RWPE2 (cell line): ENCODE results near the gene TIGD4.

ENCODE experiments used
- ATAC-seq: fragments of 200-7000 bp; cut with Tn5 transposase; 3 replicates; pipeline ENCODE4 v1.9.1; 2021; ENCODE audit warnings: low read depth
- DNase-seq: peaks from one replicate; pipeline ENCODE4 v3.0.0-alpha.2; 2020; ENCODE audit warnings: low spot score
- H3K27ac ChIP-seq: fragments of 450-650 bp; 2 replicates; pipeline ENCODE4 v1.5.1; 2017; ENCODE audit warnings: mild to moderate bottlenecking; ENCODE audit not compliant: poor library complexity, severe bottlenecking
- H3K27me3 ChIP-seq: fragments of 250-450 bp; sonication (Bioruptor Pico); 2 replicates; pipeline ENCODE4 v1.5.1; 2021; ENCODE audit warnings: mild to moderate bottlenecking, moderate library complexity; ENCODE audit not compliant: insufficient read depth, poor library complexity, severe bottlenecking
- H3K36me3 ChIP-seq: fragments of 250-450 bp; sonication (Bioruptor Pico); 2 replicates; pipeline ENCODE4 v1.5.1; 2020; ENCODE audit warnings: low read depth, mild to moderate bottlenecking, moderate library complexity
- H3K4me1 ChIP-seq: fragments of 250-450 bp; sonication (Bioruptor Pico); 2 replicates; pipeline ENCODE4 v1.5.1; 2021; ENCODE audit warnings: mild to moderate bottlenecking, moderate library complexity; ENCODE audit not compliant: insufficient read depth, poor library complexity, severe bottlenecking
- H3K4me3 ChIP-seq: fragments of 250-450 bp; sonication (Bioruptor Pico); 2 replicates; pipeline ENCODE4 v1.5.1; 2021; ENCODE audit warnings: mild to moderate bottlenecking, moderate library complexity; ENCODE audit not compliant: severe bottlenecking
- H3K9me3 ChIP-seq: fragments of 250-450 bp; sonication (Bioruptor Pico); 2 replicates; pipeline ENCODE4 v1.5.1; 2021; ENCODE audit warnings: mild to moderate bottlenecking, moderate library complexity; ENCODE audit not compliant: severe bottlenecking
- TF ChIP-seq, protein P1 (sequence below): fragments of 450-650 bp; IDR thresholded peaks from one replicate; pipeline ENCODE4 v1.5.1; 2017; ENCODE audit warnings: mild to moderate bottlenecking, moderate library complexity; ENCODE audit not compliant: poor library complexity, severe bottlenecking

Gene TIGD4

DNA sequence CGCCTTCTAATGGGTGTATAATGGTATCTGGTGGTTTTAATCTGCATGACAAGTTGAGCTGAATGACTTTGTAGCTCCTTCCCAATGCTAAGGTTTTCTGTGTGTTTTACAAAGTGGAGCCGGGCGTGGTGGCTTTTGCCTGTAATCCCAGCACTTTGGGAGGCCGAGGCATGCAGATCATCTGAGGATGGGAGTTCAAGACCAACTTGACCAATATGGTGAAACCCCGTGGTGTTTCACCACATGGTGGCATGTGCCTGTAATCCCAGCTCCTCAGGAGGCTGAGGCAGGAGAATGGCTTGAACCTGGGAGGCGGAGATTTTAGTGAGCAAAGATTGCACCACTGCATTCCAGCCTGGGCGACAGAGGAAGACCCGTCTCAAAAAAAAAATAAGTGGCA is 29.1 kb upstream of the TIGD4 start:
- TF ChIP-seq, protein P1, sequence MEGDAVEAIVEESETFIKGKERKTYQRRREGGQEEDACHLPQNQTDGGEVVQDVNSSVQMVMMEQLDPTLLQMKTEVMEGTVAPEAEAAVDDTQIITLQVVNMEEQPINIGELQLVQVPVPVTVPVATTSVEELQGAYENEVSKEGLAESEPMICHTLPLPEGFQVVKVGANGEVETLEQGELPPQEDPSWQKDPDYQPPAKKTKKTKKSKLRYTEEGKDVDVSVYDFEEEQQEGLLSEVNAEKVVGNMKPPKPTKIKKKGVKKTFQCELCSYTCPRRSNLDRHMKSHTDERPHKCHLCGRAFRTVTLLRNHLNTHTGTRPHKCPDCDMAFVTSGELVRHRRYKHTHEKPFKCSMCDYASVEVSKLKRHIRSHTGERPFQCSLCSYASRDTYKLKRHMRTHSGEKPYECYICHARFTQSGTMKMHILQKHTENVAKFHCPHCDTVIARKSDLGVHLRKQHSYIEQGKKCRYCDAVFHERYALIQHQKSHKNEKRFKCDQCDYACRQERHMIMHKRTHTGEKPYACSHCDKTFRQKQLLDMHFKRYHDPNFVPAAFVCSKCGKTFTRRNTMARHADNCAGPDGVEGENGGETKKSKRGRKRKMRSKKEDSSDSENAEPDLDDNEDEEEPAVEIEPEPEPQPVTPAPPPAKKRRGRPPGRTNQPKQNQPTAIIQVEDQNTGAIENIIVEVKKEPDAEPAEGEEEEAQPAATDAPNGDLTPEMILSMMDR, result no peak
- H3K4me1 ChIP-seq, result no peaks in the 10 kb centered on the region
- H3K4me3 ChIP-seq, result no peak overlapping the region
- no peaks in the 10 kb centered on the region for H3K27me3 ChIP-seq
- no peak for ATAC-seq
- H3K27ac ChIP-seq, result no peak overlapping the region
- DNase-seq, result no peak
- no peaks in the 10 kb centered on the region for H3K9me3 ChIP-seq
- H3K36me3 ChIP-seq, result peaks cover 6% of the 10 kb centered on the region; the same call in 1 of the 2 replicates

DNA sequence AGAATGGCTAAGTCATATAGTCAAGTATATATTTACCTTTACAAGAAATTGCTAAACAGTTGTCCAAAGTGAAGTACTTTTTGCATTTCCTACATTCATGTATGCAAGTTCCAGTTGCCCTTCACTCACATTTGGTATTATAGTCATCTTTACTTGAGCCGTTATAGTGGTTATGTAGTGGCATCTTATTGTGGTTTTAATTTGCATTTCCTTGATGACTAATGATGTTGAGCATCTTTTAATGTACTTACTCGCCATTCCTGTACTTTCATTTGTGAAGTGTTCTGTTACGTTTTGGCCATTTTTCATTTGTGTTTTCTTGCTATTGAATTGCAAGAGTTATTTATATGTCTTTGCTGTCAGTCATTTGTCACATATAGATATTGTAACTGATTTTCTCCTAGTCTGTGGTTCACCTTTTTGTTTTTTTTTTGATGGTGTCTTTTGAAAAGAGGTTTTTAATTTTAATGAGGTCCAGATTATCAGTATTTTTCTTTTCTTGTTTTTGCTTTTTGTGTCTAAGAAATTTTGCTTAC is 27.8 kb upstream of the TIGD4 start:
- no peak overlapping the region for H3K27ac ChIP-seq
- DNase-seq (no peak), ATAC-seq (0 out of 3 replicates have a peak, but pooled peaks have one; percentile 56)
- no peaks in the 10 kb centered on the region for H3K4me1 ChIP-seq
- H3K4me3 ChIP-seq, result no peak overlapping the region
- no peaks in the 10 kb centered on the region for H3K27me3 ChIP-seq
- no peaks in the 10 kb centered on the region for H3K9me3 ChIP-seq
- TF ChIP-seq, protein P1, result no peak
- 0 out of 2 replicates have a peak, but pooled peaks cover 3% of the 10 kb centered on the region for H3K36me3 ChIP-seq

DNA sequence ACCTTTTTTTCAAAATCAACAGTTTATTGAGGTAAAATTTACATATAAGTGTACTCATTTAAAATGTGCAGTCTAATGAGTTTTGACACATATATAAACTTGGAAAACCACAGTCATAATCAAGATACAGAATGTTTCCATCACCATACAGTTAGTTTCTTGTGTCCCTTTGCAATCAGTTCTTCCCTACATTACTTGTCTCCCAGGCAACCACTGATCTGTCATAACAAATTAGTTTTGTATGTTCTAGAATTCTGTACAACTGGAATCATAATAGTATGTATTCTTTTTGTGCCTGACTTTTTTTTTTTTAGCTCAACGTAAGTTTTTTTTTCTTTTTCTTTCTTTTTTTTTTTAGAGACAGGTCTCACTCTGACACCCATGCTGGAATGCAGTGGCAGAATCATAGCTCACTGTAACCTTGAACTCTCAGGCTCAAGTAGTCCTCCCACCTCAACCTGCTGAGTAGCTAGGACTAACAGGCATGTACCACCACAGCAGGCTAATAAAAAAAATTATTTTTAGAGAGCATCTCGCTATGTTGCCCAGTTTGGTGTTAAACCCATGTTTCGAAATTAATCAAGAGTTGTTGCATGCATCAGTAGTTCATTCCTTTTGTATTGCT is 27.1 kb upstream of the TIGD4 start:
- Histone ChIP-seq H3K27ac (no peak overlapping the region), H3K27me3 (no peaks in the 10 kb centered on the region), H3K4me1 (no peaks in the 10 kb centered on the region), H3K36me3 (0 out of 2 replicates have a peak, but pooled peaks cover 3% of the 10 kb centered on the region), H3K9me3 (no peaks in the 10 kb centered on the region), H3K4me3 (no peak overlapping the region)
- DNase-seq, result no peak
- ATAC-seq, result no peak
- TF ChIP-seq, protein P1, result no peak

DNA sequence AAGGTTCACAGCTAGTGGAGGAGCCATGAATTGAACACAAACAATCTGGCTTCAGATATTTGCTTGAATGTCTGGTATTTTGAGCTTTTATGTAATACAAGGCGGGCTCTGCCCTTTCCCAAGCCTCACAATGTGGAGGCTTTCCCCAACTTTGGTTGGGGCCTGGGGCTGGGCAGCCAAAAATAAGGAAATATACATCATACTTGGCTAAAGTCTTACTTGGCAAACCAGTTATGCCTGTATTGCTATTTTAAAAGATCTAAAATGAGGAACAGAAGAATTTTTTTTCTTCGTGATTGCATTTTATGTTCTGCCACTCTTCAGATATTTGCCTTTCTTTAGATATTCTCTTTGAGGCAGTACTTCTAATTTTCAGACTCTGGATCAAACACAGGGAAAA is 26.3 kb upstream of the TIGD4 start:
- Histone ChIP-seq H3K36me3 (0 out of 2 replicates have a peak, but pooled peaks cover 3% of the 10 kb centered on the region), H3K27ac (no peak overlapping the region), H3K27me3 (no peaks in the 10 kb centered on the region), H3K4me3 (no peak overlapping the region), H3K9me3 (no peaks in the 10 kb centered on the region), H3K4me1 (no peaks in the 10 kb centered on the region)
- TF ChIP-seq, protein P1, result no peak
- ATAC-seq, result no peak
- no peak for DNase-seq

DNA sequence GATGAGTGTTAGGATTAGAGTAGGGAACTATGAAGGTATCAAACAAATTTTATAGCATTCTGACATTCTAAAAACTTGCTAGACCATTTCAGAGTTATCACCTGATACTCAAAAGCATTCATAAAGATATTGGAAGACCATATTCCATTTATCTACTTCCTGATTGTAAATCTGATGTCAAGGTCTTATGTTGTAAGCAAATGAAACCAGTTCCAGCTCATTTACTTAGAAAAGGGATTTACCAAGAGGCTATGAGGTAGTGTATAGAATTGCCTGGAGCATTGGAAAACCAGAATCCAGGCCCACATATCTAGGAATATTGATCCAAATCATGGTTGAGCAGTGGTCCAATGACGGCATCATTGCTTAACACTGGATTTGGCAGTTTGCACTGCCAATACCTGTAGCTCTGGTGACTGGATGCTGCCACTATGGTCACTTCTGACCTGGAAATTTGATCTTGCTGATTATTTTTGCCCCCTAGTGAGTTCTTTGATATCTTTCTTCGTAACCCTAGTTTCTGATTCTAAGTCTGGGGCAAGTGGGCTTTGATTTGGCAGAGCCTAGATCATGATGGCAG is 25.6 kb upstream of the TIGD4 start:
- H3K4me3 ChIP-seq, result no peak overlapping the region
- no peaks in the 10 kb centered on the region for H3K9me3 ChIP-seq
- DNase-seq (no peak), ATAC-seq (no peak)
- no peaks in the 10 kb centered on the region for H3K27me3 ChIP-seq
- TF ChIP-seq, protein P1, result no peak
- 0 out of 2 replicates have a peak, but pooled peaks cover 3% of the 10 kb centered on the region for H3K36me3 ChIP-seq
- no peak overlapping the region for H3K27ac ChIP-seq
- no peaks in the 10 kb centered on the region for H3K4me1 ChIP-seq
